HG03342 (cell line): Measurements from ENCODE around the gene FGF23.
"Not testable (repeated sequence)": the region's sequence is repeated elsewhere in the genome, so short reads cannot be mapped to it uniquely, and the experiment has no call there.

ENCODE experiments used
- ATAC-seq: cut with Tn5 transposase; IDR thresholded peaks from one replicate; pipeline ENCODE4 v1.9.1; 2021; ENCODE audit warnings: mild to moderate bottlenecking, moderate library complexity; ENCODE audit not compliant: unreplicated experiment

FGF23 gene

DNA sequence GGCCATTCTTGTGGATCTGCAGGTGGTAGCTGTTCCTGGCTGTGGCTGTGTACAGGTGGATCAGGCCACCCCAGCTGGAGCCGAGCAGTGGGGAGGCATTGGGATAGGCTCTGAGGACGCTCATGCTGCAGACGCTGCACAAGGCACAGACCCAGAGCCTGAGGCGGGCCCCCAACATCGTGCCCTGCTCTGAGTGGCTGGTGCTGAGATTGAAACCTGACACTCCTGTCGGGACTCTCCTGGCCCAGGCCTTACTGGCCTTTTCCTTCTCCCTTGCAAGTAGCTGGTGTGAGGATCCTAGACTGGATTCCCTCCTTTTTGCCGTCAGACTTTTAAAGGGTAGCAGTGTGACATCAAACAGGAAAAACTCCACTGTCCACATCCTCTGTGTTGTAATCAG lies at the start of gene FGF23:
Gene FGF23, minus strand, starts transcription at position 308 of the 400 bp plus-strand sequence. Its CDS starts 130 bp downstream, at position 178.
- ATAC-seq, result no peak

DNA sequence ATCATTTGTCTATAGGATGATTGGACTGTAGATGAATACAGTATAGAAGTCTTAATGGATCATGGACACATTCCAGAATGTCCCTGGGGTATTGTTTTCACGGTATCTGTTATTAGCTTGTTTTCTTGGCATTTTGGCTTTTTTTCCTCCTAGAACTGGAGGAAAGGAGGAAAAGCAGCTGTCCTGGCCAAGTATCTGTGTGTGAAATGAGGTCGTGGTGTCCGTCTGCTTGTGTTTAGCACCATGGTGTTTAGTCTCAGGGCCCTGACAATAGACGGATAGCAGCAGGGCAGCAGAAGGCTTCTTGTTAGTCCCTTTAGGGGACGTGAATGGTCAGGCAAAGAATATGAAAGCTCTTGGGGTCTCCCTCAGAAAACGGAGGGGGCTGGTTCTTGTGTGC lies 44.9 kb upstream of the FGF23 start:
- ATAC-seq, result no peak

DNA sequence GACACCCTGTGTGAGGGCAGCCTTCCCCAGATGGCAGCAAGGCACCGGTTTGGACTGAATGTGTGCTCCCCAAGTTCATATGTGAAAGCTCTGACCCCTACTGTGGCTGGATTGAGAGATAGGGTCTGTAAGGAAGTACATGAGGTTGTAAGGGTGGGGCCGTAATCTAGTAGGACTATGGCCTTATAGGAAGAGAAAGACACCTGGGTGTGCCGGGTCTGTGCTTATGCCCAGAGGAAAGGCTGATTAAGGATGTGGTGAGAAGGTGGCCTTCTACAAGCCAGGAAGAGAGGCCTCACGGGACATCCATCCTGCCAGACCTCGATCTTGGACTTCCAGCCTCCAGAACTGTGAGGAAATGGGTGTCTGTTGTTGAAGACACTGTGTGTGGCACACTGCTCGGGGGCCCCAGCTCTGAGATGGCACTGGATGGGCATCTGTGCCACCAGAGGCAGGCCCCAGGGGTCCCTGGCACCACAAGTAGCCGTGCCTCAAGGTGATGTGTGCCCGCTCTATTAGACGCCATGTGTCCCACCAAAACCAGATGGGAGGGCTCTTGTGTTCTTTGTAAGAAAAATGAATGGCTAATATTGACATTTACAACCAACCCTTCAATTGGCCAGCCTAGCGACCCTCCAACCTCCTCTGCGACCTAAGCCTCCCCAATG lies 44.1 kb upstream of the FGF23 start:
- no peak for ATAC-seq

DNA sequence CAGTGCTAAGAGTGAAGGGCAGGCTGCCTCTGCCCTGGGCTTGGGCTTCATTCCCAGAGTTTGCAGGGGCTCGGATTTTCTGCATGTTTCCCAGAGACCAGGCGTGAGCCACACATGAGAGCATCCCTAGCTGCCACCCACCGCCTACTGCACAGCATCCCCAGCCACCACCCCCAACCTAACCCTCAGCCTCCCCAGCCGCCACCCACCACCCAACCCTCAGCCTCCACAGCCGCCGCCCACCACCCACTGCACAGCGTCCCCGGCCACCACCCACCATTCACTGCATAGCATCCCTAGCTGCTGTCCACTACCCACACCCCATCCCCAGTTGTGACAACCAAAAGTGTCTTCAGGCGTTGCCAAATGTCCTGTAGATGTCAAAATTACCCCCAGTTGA lies 43.5 kb upstream of the FGF23 start:
- no peak for ATAC-seq

DNA sequence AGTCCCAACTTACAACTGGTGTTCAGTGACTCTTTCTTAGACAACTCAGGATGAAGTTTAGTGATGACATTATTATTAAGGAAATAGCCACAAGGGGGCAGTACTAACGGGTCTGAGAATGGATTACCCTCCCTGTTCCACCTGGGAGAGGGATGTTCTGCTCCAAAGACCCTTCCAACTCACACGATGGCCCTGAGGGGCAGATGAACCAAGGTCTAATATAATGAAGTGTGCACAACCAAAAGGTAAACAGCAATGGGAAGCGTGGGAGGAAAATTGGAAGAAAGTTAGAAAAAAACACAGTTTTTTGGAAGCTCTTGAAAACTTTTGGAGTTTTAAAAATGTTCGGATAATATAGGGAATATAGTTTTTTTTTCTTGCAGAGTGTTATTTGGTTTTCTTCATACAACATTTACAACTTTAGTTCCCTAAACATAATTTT lies 42.1 kb upstream of the FGF23 start:
- no peak for ATAC-seq

DNA sequence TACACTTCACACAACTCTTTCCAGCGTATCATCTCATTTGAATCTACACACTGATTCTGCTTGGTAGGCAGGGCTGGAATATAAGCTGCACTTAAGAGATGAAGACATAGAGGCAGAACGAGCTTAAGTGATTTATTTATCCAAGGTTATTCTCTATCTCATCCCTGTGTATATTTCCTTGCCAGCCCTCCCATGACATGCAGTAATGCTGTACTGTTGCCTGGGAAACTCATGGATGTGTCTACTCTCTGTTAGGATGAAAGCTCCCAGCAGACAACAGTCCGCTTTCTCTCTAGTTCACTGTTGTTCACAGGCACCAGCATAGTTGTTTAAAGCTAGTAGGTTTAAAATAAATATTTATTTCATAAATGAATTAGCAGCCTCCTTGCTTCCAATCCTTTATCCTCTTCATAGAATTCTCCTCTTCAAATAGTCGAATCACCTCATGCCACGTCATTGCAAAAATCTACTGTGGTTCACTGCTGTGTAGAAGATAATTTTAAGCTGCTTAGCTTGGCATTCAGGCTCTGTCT lies 40.7 kb upstream of the FGF23 start:
- ATAC-seq, result no peak

DNA sequence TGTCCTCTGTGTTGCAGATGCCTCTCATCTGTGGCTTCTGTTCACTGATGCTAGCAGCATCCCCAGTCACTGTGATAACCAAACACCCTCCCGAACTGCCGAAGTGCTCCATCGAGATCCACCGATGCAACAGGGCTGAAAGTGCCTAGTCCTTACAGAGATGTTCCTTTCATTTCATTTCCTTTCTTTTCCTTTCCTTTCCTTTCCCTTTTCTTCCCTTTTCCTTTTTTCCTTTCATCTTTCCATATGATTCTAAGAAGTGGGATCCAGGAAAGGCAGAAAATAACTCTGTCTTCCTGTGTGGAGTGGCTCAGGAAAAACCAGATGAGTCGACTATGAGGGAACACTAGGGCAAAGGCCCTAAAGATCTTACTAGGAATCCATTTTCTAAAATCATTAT lies 39.4 kb upstream of the FGF23 start:
- ATAC-seq, result no peak

DNA sequence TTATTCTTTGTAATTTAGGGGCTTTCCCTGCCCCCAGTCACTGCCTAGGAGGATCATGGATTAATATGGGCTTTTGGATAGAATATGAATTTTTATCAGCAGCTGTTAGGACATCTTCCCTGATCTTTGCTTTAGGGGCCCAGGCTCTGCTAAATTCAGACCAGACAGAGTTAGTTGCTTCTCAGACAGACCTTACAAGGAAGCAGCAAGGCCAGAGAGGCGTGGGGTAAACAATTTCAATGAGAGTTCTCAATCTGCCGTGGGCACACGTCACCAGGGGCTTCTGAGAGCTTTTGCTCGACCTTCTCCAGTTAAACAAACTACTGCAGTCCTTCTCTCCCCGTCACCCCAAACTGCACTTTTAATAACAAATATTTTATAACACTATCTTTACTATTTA lies 38.4 kb upstream of the FGF23 start:
- no peak for ATAC-seq

DNA sequence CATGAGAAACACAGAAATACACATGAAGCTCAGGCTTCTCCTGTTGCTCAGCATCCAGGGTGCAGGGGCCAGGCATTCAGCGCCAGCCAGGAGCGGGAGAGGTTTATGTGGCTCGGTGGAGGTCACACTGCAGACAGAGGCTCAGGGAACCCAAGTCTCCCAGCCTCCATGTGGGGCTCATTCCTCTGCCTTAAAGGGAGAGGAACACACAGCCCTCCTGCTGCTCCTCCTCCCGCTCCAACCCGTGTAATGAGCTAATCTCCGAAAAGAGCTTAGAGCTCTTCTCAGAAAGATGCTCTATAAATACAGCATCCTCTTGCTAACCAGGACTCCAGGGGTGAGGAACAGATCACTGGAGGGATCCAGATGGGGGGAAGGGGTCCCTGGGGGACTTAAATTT lies 37.9 kb upstream of the FGF23 start:
- no peak for ATAC-seq

DNA sequence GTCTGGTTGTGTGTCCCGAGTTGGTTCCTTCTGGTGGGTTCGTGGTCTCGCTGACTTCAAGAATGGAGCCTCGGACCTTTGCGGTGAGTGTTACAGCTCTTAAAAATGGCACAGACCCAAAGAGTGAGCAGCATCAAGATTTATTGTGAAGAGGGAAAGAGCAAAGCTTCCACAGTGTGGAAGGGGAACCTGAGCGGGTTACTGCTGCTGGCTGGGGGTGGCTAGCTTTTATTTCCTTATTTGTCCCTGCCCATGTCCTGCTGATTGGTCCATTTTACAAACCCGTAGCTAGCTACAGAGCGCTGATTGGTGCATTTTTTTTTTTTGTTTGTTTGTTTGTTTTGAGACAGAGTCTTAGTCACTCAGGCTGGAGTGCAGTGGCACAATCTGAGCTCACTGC lies 36.8 kb upstream of the FGF23 start:
- ATAC-seq, result no peak

DNA sequence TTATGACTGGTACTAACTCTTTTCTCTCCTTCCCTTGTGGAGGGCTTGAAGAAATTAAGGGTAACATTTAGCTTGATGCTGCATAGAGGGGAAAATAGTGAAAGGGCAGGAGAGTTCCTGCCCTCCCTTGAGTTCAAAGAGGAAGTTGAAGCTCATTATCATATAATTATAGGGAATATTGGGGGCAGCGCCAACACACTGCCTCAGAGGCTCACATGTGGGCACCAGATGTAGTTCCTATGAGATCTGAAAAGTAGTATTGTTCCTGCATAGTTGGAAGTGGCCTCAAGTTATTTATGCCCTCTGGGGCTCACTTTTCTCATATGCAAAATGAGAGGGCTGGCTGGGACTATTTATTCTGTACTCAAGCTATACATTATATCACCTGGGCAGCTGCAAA lies 33.0 kb upstream of the FGF23 start:
- ATAC-seq, result no peak

DNA sequence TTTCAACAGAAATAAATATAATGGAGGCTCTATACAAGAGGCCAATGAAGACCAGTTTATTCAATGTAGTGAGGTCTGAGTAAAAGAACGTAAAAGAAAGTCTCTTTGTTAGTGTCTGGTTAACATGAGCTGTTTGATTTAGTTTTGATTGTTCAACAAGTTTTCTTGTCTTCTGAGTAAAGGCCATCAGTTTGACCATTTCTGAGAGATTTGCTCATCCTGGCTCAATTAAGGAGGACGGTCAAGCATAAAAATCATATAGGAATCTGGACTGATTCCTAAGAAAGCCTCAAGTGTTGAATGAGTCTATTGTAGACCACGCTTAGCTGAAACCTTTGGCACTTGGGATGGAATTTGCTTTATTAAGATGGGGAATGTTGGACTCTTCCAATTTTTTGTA lies 32.5 kb upstream of the FGF23 start:
- ATAC-seq, result no peak

DNA sequence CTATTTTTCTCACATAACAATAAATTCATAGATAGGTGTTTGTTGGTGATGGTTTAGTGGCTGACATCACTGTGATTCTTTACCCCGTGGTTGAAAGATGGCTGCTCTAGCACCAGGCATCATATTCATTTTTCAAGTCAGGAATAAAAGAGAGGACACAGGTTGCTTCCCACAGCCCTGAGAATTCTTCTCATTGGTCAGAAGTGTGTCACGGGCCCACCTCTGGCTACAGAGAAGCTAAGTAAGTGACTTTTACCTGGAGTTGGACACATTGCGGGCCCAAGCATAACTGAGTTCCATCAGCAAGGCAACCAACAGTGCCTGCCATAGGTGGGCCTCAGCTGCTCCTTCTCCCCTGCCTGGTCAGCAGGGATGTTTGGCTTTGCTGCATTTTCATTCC lies 27.6 kb upstream of the FGF23 start:
- ATAC-seq, result no peak

DNA sequence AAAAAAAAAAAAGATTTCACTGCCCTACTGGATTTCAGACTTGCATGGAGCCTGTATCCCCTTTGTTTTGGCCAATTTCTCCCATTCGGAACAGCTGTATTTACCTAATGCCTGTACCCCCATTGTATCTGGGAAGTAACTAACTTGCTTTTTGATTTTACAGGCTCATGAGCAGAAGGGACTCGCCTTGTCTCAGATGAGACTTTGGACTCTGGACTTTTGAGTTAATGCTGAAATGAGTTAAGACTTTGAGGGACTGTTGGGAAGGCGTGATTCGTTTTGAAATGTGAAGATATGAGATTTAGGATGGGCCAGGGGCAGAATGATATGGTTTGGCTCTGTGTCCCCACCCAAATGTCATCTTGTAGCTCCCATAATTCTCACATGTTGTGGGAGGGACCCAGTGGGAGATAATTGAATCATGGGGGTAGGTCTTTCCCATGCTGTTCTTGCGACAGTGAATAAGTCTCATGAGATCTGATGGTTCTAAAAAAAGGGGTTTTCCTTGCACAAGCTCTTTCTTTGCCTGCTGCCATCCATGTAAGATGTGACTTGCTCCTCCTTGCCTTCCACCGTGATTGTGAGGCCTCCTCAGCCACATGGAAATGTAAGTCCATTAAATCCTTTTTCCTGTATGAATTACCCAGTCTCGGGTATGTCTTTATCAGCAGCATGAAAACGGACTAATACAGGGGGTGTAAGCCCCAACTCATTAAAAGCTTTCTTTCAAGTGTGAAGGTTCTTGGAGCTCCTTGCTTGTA lies 25.5 kb upstream of the FGF23 start:
- not testable (repeated sequence) for ATAC-seq

DNA sequence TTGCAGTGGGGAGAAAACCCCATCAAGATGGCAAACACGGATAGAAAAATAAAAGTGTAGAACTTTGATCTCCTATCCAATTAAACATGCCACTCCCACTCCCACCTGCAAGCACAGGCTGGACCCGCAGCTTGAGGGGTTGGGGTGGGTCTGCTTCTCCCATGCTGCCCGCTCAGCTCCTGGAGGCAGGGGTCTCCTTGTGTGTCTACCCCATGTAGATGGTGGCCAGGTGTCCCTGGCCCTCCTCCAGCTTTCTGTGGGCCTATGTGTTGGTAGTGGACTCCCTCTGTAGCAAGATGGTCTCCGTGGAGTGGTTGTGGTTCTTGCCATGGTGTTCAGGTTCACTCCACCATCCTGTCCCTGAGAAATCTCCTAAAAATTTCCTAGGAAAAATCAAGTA lies 23.5 kb upstream of the FGF23 start:
- ATAC-seq, result no peak

DNA sequence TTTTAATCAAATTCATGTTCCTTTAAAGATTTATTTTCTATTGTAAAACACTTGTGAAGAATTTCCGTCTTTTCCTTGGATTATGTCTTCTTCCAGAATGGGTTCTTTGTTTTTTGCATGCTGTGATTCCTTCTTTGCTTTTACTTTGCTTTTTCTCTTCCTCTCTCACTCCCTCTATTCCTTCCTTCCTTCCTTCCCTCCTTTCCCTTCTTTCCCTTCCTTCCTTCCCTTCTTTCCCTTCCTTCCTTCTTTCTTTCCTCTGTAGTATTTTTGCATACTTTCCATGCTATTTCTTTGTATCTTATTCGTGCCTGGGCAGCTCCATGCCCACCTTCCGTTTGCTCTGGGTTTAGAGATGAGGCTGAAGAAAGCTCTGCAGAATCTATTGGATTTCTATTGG lies 21.6 kb upstream of the FGF23 start:
- no peak for ATAC-seq

DNA sequence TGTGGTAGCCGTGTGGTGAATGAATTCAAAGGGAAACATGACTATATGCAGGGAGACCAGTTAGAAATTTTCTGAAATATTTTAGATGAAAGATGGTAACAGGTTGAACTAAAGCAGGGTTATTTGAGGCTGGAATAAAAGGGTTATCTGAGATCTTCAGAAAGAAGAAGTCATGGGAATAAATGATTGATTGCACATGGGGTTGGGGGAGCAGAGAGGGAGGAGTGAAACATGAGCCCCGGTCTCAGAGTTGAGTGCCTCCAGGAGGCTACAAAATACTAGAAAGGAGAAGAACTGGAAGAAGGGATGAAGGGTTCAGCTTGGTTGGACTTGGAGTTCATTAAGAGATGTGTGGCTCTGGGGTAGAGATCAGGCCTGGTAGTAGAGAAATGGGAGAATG lies 16.3 kb upstream of the FGF23 start:
- no peak for ATAC-seq

DNA sequence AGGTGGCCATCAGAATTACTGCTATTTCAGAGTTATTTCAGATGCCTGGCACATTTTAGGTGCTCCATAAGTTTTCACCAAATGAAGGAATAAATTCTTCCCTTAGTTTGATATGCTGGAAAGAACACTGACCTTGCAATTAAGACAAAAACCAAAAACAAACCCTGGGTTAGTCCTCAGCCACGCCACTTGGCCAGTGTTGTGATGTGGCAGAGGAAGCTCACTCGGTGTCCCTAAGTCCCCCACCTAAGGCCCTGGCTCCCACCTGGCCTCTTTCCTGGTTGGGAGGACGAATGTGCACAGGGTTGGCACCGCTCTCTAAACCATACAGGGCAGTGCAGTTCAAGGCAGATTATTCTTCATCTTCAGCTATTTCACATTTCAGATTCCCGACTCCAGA lies 13.7 kb upstream of the FGF23 start:
- ATAC-seq, result no peak

DNA sequence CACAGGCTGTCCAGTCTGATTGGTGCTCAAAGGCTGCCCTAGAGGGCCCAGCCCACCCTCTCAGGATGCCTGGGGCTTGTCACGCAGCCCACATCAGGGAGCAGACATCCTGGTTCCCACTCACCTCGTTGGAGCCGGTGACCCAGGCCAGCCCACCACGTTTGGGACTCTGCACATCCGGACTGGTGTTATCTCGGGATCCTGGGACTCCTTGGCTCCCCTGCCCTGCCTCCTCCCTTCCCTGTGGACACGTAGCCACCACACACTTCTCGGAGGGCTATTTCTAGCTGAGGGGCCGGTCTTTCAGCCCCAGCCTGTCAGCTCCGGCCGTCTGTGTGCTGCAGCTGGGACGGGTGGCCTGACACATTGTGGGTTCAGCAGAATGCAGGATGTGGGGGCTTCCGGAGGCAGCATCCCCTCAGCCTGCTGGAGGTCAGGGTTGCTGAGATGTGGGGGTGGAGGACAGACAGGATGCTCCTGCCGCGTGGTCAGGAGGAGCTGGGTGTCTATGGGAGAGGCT lies 12.8 kb upstream of the FGF23 start:
- ATAC-seq, result no peak

DNA sequence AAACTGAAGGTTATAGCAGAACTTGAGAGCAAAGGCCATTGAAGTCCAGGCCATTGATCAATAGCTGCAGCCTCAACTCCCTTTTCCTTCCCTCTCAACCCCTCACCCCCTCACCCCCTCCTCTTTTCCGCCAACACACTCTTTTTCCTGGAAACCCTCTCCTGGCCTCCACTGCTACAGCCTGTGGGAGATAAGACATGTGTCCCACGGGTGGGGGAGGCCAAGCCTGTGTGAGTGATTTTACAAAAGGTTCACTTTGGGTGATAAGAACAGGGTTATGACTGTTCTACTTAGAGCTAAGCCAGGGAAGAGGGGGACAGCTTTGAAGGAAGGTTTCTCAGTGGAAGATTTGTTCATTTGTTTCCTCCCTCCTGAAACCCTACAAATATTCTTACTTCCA lies 9.2 kb upstream of the FGF23 start:
- no peak for ATAC-seq

DNA sequence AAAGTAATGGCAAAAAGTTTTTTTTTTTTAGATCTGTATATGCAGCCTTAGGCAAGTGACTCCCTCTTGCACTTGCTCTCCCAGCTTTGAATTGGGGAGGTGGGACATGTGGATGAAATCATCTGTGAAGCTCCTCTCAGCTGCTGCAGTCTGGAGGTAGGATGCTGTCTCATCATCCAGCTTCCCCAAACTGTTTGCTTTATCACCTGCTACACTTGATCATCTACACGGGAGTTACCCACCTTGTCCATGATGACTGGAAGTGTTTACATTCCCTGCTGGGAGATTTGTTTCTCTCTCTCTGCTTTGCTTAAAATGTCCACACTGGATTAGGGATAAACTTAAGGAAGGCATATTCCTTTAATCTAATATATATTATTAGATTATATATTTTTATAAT lies 8.5 kb upstream of the FGF23 start:
- no peak for ATAC-seq

DNA sequence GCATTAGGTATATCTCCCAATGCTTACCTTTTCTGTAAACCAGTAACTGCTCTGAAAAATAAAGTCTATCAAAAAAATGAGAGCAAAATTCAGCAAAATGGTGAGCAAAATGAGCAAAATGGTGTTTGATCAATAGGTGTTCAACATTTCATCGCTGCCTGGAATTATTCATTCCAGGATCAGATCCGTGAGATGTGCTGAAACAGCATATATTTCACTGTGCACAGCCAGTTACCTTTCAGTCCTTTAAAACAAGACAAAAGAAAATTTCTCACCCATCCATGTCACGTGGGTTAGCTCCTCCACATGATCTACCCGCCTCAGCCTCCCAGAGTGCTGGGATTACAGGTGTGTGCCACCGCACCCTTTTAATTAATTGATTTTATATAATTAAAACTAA lies 8.1 kb upstream of the FGF23 start:
- ATAC-seq, result no peak
